Prostate gland (tissue), 2 donors: ENCODE data around the gene LGR4.

Experiments used
- POLR2A ChIP-seq: fragments of 450-650 bp; IDR thresholded peaks from one replicate; pipeline ENCODE4 v1.6.1; 2016; ENCODE audit warnings: antibody characterized with exemption, mild to moderate bottlenecking
- TF ChIP-seq, protein P1 (sequence below), 4 experiments: fragments of 200-600 bp in 2 of 4; fragments of 450-650 bp in 2 of 4; sonication (generic) in 2 of 4; IDR thresholded peaks; 1 replicate in 3 of 4; 2 replicates in 1 of 4; pipeline ENCODE4 v1.5.1; 2016 to 2019; ENCODE audit warnings: antibody characterized with exemption in 4 of 4, mild to moderate bottlenecking in 2 of 4, moderate library complexity in 2 of 4

DNA sequence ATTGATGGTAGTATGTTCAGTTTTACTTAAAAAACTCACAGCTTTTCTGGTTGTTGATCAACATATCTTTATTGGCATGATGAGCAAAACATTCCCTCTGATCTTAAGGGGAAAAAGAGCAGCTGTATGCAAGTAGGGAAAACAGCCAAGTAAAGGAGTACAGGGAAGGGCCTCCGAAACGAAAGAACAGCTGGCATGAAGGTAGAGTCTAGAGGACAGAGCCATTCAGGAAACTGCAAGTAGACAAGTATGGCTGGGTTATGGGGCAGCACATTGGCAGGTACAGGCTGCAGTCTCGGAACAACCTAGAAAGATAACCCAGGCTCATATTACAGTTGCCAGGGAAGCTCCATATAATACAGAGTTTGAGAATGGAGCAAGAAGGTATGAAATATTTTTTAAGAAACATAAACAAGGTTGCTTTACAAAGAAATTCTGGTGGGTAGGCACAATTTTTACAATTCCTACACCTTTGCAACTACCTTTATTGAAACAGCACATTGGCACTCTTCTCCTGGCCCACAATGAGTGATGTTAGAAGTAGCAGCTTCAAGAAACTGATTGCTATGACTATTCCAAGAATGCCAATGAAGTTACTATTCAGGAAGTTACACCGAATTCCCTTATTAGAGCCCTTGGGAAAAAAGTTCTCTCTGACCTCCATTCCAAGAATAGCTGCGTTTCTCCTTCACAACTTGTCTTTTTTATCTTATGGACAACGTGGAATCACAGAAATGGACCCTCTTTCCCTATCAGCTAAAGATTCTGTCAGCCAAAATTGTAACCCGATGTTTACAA is 45.2 kb downstream of the LGR4 start:
- TF ChIP-seq, protein P1, sequence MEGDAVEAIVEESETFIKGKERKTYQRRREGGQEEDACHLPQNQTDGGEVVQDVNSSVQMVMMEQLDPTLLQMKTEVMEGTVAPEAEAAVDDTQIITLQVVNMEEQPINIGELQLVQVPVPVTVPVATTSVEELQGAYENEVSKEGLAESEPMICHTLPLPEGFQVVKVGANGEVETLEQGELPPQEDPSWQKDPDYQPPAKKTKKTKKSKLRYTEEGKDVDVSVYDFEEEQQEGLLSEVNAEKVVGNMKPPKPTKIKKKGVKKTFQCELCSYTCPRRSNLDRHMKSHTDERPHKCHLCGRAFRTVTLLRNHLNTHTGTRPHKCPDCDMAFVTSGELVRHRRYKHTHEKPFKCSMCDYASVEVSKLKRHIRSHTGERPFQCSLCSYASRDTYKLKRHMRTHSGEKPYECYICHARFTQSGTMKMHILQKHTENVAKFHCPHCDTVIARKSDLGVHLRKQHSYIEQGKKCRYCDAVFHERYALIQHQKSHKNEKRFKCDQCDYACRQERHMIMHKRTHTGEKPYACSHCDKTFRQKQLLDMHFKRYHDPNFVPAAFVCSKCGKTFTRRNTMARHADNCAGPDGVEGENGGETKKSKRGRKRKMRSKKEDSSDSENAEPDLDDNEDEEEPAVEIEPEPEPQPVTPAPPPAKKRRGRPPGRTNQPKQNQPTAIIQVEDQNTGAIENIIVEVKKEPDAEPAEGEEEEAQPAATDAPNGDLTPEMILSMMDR (IDR thresholded peaks at IDR 0.05), result no peak
- no peak for TF ChIP-seq POLR2A
